Brain microvascular endothelial cell (primary cell): ENCODE data around the gene HIVEP3.

Source experiments
- DNase-seq: peaks from one replicate; pipeline ENCODE4 v3.0.0-alpha.2; 2020
- H3K27ac ChIP-seq: fragments of 250-450 bp; sonication (Bioruptor Pico); 2 replicates; pipeline ENCODE4 v1.5.1; 2020; ENCODE audit warnings: mild to moderate bottlenecking, moderate library complexity
- H3K27me3 ChIP-seq: fragments of 250-450 bp; sonication (Bioruptor Pico); replicated peaks from 2 replicates; pipeline ENCODE4 v1.5.1; 2020; ENCODE audit warnings: mild to moderate bottlenecking
- H3K36me3 ChIP-seq: fragments of 250-450 bp; sonication (Bioruptor Pico); replicated peaks from 2 replicates; pipeline ENCODE4 v1.5.1; 2020; ENCODE audit warnings: mild to moderate bottlenecking
- H3K4me3 ChIP-seq: 2 replicates; pipeline ENCODE4 v1.5.1; 2011; ENCODE audit warnings: low read depth, mild to moderate bottlenecking, control low read depth, low read length, moderate library complexity
- CTCF ChIP-seq: IDR thresholded peaks from 2 replicates; pipeline ENCODE4 v1.5.1; 2011; ENCODE audit warnings: low read depth, mild to moderate bottlenecking, moderate library complexity, low read length, control low read depth, inconsistent platforms; ENCODE audit errors: missing control alignments
- in situ Hi-C: cut with HindIII; loops from 2 replicates; pipeline ENCODE4 v1.10.0; 2017; ENCODE audit warnings: low sequenced_read_pairs, low pct_ligation_motif_present

HIVEP3 gene

GRCh38 chr1:41509270-41509671, 409.5 kb downstream of the HIVEP3 start:
- in situ Hi-C loops = no loop called here
- no peak overlapping the region for H3K4me3 ChIP-seq
- H3K36me3 ChIP-seq = peaks cover 3% of the 10 kb centered on the region
- TF ChIP-seq CTCF = no peak
- no peaks in the 10 kb centered on the region for H3K27me3 ChIP-seq
- no peak for DNase-seq
- H3K27ac ChIP-seq = no peak overlapping the region

GRCh38 chr1:41508290-41508689, 410.4 kb downstream of the HIVEP3 start:
- Histone ChIP-seq H3K36me3 (peaks cover 3% of the 10 kb centered on the region), H3K4me3 (no peak overlapping the region), H3K27ac (no peak overlapping the region), H3K27me3 (no peaks in the 10 kb centered on the region)
- no peak for TF ChIP-seq CTCF
- in situ Hi-C loops = no loop called here
- DNase-seq = no peak

- no peak for DNase-seq
- Histone ChIP-seq H3K36me3 (no peaks in the 10 kb centered on the region), H3K27ac (no peak overlapping the region), H3K4me3 (no peak overlapping the region), H3K27me3 (no peaks in the 10 kb centered on the region)
- in situ Hi-C loops = no loop called here
- TF ChIP-seq CTCF = no peak
Measured at GRCh38 chr1:41507836-41508235, 410.9 kb downstream of the HIVEP3 start.

GRCh38 chr1:41507110-41507720, 411.5 kb downstream of the HIVEP3 start:
- TF ChIP-seq CTCF = no peak
- in situ Hi-C loops = no loop called here

GRCh38 chr1:41504114-41505035, 414.3 kb downstream of the HIVEP3 start:
- no peaks in the 10 kb centered on the region for H3K27me3 ChIP-seq
- TF ChIP-seq CTCF = no peak
- H3K4me3 ChIP-seq = no peak overlapping the region
- no peaks in the 10 kb centered on the region for H3K36me3 ChIP-seq
- in situ Hi-C loops = no loop called here
- DNase-seq = peak; percentile 52
- no peak overlapping the region for H3K27ac ChIP-seq

More at GRCh38 chr1:41507110-41507720, 411.5 kb downstream of the HIVEP3 start:
- H3K4me3 ChIP-seq = no peak overlapping the region
- no peaks in the 10 kb centered on the region for H3K27me3 ChIP-seq
- no peaks in the 10 kb centered on the region for H3K36me3 ChIP-seq
- DNase-seq = no peak
- H3K27ac ChIP-seq = no peak overlapping the region
